GM21367 (cell line): ENCODE data around the gene MORC1.

ENCODE experiments used
- ATAC-seq: cut with Tn5 transposase; IDR thresholded peaks from one replicate; pipeline ENCODE4 v1.9.1; 2021; ENCODE audit not compliant: unreplicated experiment

The MORC1 gene

GRCh38 chr3:108940568-108941263 lies 177.2 kb downstream of the MORC1 start:
- no peak for ATAC-seq

GRCh38 chr3:108940166-108940565 lies 177.8 kb downstream of the MORC1 start:
- ATAC-seq: no peak

DNA sequence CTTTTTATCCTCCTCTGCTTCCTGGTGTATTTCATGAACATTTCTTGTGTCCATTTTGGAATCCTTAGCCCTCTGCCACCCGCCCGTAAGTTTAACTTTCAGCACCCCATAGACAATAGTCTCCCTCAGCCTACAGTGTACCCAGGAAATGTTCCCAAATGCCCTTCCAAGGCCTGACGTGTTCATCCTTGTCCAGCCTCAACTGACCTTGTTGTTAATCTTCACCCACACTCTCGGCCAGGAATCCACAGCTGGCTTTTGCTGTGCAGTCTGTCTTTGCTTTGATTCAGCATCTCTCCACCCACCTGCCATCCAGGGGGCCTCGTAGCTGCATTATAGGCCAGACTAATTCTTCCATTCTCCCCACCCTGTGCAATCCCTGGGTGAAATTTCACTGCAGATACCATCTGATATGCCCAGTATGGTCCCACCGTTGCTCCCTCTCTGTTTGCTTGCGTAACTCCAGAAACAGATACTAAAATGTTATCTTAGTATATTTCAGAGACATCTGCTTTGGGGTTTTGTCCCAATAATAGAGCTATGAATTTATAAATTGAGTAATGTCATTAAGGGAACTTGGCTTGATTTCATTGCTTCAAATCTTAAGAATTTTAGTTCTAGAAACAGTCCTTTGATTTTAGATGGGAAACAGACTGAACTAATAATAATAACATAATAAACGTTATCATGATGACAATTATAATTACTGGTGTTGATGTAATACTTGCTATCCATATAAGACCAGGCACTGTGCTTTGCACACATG lies 180.8 kb downstream of the MORC1 start:
- no peak for ATAC-seq

- no peak for ATAC-seq
Measured at GRCh38 chr3:108931035-108931434, 186.9 kb downstream of the MORC1 start.

DNA sequence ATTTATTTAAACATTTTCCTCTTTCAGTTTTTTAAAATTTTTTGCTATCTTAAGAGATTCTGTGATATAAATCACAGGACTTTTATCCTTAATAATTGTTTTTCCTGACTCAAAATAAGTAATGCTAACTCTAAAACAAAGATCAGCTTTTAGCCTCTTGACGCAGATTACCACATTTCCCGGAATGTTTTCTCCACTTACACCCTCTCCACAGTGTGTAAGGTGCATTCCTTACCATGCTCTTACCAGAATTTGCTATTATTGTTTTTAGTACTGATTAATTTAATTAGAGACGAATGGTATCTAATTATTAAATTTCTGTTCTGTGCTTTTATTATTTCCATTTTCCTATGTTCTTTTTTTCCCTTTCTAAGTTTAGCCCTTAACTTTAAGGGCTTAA lies 199.1 kb downstream of the MORC1 start:
- no peak for ATAC-seq

DNA sequence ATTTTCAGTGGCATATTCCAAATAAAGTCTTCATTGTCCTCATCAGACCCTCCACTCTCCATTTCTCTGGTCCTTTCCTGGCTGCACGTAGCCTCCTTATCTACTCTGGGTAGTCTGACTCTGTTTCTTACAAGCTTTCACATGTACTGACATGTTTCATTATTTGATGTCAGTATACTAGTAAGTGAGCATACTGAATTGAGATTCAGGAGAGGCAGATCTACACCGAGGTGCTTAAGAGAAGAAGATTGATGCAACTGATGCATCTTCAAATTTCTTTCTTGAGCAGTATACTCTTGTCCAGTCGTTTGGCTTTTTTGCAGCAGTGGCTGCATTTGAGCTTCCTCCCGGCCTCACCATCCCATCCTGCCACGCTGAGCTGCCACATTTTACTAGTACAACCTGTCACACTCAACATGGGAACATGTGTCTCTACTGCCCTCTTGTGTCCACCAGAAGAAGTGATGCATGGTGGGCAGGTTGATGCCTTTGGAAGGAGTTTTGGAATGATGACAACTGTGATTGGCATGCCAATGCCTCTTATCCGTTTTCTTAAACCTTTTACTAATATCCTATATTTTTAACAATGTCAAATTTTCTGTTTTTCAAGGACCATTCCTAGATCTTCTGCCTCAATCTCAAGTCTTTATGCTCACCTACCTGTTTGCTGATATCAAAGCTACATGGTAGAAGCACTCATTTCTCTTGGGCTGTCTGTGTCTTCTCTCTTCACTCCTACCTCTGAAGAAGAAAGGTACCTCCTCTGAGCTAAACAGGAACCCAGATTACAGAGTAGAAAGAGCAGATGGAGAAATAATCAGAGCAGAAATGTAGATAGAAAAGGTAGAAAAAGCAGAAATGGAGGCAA lies 202.9 kb downstream of the MORC1 start:
- ATAC-seq: peak; percentile 98

DNA sequence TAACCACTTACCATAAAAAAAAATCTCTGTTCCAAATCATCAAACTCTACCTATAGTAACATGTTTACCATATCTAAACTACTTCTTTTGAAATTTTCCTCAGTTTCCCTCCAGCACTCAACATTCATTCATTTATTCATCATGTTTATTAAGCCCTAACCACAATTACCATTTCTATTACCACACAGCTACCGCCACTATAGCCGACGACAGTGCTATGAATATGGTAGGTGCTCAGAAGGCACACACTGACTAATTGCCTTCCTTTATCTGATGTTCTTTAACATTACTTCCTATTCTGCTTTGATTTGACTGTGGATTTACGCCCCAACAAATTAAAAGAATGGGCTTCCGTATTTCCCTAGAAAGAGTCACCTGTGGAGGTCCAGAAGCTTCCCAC lies 208.1 kb downstream of the MORC1 start:
- no peak for ATAC-seq
